GM12874 (cell line): ENCODE measurements around the gene FLNC.

Experiments
- CTCF ChIP-seq: IDR thresholded peaks from 2 replicates; pipeline ENCODE4 v1.5.1; 2011; ENCODE audit warnings: low read depth, mild to moderate bottlenecking, control low read depth, low read length, moderate library complexity; ENCODE audit not compliant: insufficient read depth

Gene FLNC

DNA sequence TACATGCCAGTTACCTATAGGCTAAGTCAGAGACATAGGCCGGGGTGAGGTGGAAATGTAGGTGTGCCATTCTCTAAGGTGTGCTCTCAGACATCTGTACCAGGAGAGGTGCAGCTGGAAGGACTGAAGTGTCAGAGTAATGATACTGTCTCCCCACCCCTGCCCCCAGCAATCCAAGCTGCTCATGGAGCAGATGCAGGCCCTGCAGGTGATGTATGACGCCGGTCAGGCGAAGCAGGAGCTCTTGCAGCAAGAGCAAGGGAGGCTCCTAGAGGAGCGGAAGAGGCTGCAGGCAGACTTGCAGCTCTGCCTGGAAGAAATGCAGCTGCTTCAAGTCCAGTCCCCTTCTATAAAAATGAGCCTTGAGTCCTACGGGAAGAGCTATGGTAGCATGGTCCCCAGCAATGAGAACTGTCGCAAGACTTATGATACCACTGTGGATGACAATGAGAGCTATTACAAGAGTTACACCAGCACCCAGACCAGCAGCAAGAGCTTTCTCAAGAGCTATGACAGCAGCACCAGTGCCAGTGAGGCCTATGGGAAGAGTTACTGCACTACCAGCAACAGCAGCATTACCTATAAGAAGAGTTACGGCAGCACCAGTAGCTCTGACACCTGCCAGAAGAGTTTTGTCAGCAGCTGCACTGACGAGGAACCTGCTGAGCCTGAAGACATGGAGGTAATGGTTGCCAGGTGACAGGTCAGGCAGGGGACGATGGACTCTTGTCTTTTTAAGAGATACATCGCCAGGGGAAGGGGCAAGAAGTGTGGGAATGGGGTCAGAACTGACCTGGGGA lies 18.4 kb upstream of the FLNC start:
- no peak for TF ChIP-seq CTCF

DNA sequence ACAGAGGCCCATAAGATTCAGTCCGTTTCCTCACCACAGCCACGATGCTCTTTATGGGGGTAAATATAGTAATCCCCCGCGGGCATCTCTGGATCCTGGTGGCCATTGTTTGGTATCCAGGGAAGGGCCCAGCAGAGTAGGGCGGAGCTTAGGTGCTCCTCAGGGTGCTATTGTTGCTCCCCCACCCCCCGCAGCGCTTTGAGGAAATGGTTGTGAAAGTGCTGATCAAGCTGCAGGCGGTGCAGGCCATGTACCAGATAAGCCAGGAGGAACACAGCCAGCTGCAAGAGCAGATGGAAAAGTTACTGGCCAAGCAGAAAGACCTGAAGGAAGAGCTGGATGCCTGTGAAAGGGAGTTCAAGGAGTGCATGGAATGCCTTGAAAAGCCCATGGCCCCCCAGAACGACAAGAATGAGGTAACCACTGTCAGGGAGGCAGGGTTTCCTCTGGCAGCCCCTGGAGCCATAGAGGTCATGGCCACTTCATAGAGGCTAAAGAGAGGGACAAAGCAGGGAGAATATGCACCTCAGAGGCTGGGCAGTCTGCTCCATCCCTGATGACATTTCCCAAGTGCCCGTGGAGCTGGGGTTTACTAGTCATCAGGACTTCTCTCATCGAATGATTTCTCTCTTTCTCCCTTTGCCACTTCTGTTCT lies 17.6 kb upstream of the FLNC start:
- no peak for TF ChIP-seq CTCF

DNA sequence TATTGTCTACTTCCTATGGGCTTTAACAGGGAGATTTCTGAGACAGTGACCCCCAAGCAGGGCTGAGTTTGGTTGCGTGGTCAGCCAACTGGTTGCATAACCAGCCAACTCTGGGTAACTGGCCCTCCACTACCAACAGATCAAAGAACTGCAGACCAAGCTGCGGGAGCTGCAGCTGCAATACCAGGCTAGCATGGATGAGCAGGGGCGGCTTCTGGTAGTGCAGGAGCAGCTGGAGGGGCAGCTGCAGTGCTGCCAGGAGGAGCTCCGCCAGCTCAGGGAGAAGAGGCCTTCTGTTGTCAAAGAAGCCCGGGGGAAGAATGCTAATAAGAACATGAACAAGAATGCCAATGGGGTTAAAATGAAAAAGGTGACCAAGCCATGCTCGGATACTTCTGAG lies 15.7 kb upstream of the FLNC start:
- no peak for TF ChIP-seq CTCF

- no peak for TF ChIP-seq CTCF
These were observed 14.8 kb upstream of the FLNC start for GRCh38 chr7:128815289-128815942.

GRCh38 chr7:128818694-128819093 lies 11.5 kb upstream of the FLNC start:
- no peak for TF ChIP-seq CTCF

DNA sequence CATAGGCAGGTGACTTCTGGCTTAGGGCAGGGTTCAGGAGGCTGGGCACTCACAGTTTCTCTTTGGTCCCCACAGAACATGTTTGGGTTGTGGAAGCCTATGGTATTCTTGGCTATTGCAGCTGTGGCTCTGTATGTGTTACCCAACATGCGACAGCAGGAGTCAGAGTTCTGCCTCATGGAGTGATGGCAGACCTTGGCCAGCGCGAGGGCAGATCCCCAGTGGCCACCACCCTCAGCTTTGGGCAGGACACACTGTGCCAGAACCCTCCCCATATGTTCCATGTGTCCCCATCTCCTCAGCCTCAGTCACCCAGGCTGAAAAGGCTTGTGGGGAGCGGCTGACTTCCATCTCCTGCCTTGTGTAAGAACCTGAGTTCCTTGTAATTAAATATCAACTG lies 8.5 kb upstream of the FLNC start:
- no peak for TF ChIP-seq CTCF

- TF ChIP-seq CTCF, result no peak
These were observed 3.7 kb upstream of the FLNC start for GRCh38 chr7:128826512-128826911.
